Astrocyte (in vitro differentiated cells and primary cell): ENCODE data around the gene SPP1. TPM values are rescaled to one million over a fixed set of nuclear protein-coding genes. Genes with fewer than 3 reads are reported as not detected.

Source experiments
- DNase-seq: peaks from one replicate; pipeline ENCODE4 v3.0.0-alpha.2; 2010; ENCODE audit warnings: low read depth
- FAIRE-seq: peaks from 2 replicates; lab custom pipeline; 2011; peaks lifted over from hg19 to GRCh38; lab: Jason Lieb, UNC
- H2AFZ ChIP-seq: 2 replicates; pipeline ENCODE4 v1.6.0; 2012; ENCODE audit warnings: low read depth, low read length, inconsistent platforms
- H3K27ac ChIP-seq: 2 replicates; pipeline ENCODE4 v1.5.1; 2011; ENCODE audit warnings: low read depth, low read length, inconsistent platforms
- H3K27me3 ChIP-seq: 2 replicates; pipeline ENCODE4 v1.6.0; 2011; ENCODE audit warnings: low read length, inconsistent platforms; ENCODE audit not compliant: insufficient read depth
- H3K36me3 ChIP-seq: 2 replicates; pipeline ENCODE4 v1.5.1; 2011; ENCODE audit warnings: low read length, inconsistent platforms; ENCODE audit not compliant: insufficient read depth
- H3K4me1 ChIP-seq: 2 replicates; pipeline ENCODE4 v1.5.1; 2011; ENCODE audit warnings: low read length, inconsistent platforms; ENCODE audit not compliant: insufficient read depth
- H3K4me2 ChIP-seq: 2 replicates; pipeline ENCODE4 v1.6.0; 2012; ENCODE audit warnings: low read length, inconsistent platforms
- H3K4me3 ChIP-seq: 2 replicates; pipeline ENCODE4 v1.5.1; 2011; ENCODE audit warnings: low read depth, mild to moderate bottlenecking, low read length, inconsistent platforms; ENCODE audit not compliant: insufficient read depth
- H3K79me2 ChIP-seq: 2 replicates; pipeline ENCODE4 v1.6.0; 2012; ENCODE audit warnings: mild to moderate bottlenecking, low read length, inconsistent platforms; ENCODE audit not compliant: insufficient read depth
- H3K9ac ChIP-seq: 2 replicates; pipeline ENCODE4 v1.6.0; 2012; ENCODE audit warnings: mild to moderate bottlenecking, low read length, inconsistent platforms
- H3K9me3 ChIP-seq: 2 replicates; pipeline ENCODE4 v1.5.1; 2012; ENCODE audit warnings: low read depth, mild to moderate bottlenecking, low read length, inconsistent platforms; ENCODE audit not compliant: insufficient read depth
- H4K20me1 ChIP-seq: 2 replicates; pipeline ENCODE4 v1.6.0; 2012; ENCODE audit warnings: low read length, inconsistent platforms; ENCODE audit not compliant: insufficient read depth
- H3K27ac Mint-ChIP-seq: one replicate; pipeline ENCODE4 v1.8.0; 2021; ENCODE audit warnings: mild to moderate bottlenecking, mixed read lengths; ENCODE audit not compliant: unreplicated experiment
- H3K27me3 Mint-ChIP-seq: one replicate; pipeline ENCODE4 v1.8.0; 2021; ENCODE audit warnings: low read depth, mixed read lengths; ENCODE audit not compliant: unreplicated experiment
- H3K36me3 Mint-ChIP-seq: one replicate; pipeline ENCODE4 v1.8.0; 2021; ENCODE audit warnings: low read depth, mixed read lengths; ENCODE audit not compliant: unreplicated experiment
- H3K4me1 Mint-ChIP-seq: one replicate; pipeline ENCODE4 v1.8.0; 2021; ENCODE audit warnings: low read depth, mixed read lengths; ENCODE audit not compliant: unreplicated experiment
- H3K4me3 Mint-ChIP-seq: one replicate; pipeline ENCODE4 v1.8.0; 2021; ENCODE audit warnings: mild to moderate bottlenecking, moderate library complexity, mixed read lengths; ENCODE audit not compliant: unreplicated experiment
- H3K9me3 Mint-ChIP-seq: one replicate; pipeline ENCODE4 v1.8.0; 2021; ENCODE audit warnings: mild to moderate bottlenecking, mixed read lengths; ENCODE audit not compliant: unreplicated experiment
- CTCF ChIP-seq: IDR thresholded peaks from 2 replicates; pipeline ENCODE4 v1.5.1; 2011; ENCODE audit warnings: low read depth, mild to moderate bottlenecking, inconsistent platforms, low read length, moderate library complexity; ENCODE audit not compliant: insufficient read depth
- EZH2 ChIP-seq: IDR thresholded peaks from 2 replicates; pipeline ENCODE4 v1.6.1; 2012; ENCODE audit warnings: mild to moderate bottlenecking, low read length, inconsistent platforms; ENCODE audit not compliant: insufficient read depth
- total RNA-seq: library from RNA; stranded (reverse); gene quantifications from 2 replicates; pipeline ENCODE4 v1.2.1, GENCODE V29; 2021

Gene SPP1
- total RNA-seq, 1 donor from 2014 or later = 217 TPM

DNA sequence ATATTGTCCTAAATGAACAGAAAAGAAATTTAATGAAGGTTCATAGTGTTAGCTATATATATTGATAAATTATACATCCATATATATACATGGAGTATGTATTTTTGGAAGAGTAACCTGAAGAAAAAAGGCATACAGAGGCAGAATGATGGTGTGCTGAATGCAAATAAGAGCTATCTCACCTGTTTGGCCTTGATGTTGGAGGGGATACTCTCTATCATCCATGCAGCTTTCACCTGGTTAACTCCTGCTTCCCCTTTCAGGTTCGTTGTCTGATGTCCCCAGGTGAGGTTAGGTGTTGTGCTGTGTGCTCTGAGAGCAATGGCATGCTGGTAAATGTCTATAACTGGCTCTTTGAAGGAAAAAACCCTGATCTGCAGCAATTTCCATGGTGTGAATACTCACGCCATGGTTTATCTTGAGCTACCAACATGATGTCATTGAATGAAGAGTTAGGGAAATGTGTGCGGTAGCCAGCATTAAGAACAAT lies 31.8 kb upstream of the SPP1 start:
- Histone ChIP-seq H4K20me1 (no peaks in the 10 kb centered on the region), H3K27me3 (no peaks in the 10 kb centered on the region), H2AFZ (no peak overlapping the region), H3K79me2 (no peaks in the 10 kb centered on the region), H3K9ac (no peak overlapping the region), H3K4me2 (no peak overlapping the region), H3K4me3 (no peak overlapping the region), H3K4me1 (no peaks in the 10 kb centered on the region), H3K36me3 (no peaks in the 10 kb centered on the region), H3K27ac (no peak overlapping the region), H3K9me3 (no peaks in the 10 kb centered on the region)
- no peak for DNase-seq
- no peak for FAIRE-seq
- no peak overlapping the region for H3K4me3 Mint-ChIP-seq
- peaks cover 2% of the 10 kb centered on the region for H3K9me3 Mint-ChIP-seq
- no peaks in the 10 kb centered on the region for H3K36me3 Mint-ChIP-seq
- H3K4me1 Mint-ChIP-seq = no peaks in the 10 kb centered on the region
- no peaks in the 10 kb centered on the region for H3K27me3 Mint-ChIP-seq
- TF ChIP-seq CTCF (no peak), EZH2 (no peak)
- no peak overlapping the region for H3K27ac Mint-ChIP-seq

DNA sequence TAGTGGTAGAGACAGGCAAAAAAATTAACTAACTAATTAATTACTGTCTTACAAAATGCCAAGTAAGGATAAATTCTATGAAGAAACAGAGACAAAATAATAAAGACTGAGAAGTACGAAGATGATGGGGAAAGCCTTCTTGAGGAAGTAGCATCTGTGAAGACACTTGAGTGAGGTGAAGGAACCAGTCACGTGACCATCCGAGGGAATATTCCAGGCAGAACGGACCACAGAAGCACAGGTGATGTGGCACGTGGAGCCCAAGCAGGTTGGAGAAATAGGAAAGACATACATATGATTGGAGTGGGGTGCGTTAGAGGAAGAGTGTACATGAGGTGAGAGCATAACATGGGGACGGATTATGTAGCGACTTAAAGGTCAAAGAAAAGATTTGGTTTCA lies 30.5 kb upstream of the SPP1 start:
- no peak for FAIRE-seq

More for the DNA sequence above, 30.5 kb upstream of the SPP1 start:
- H3K4me3 ChIP-seq = no peak overlapping the region
- H3K27ac ChIP-seq = no peak overlapping the region
- H3K9ac ChIP-seq = no peak overlapping the region
- DNase-seq = no peak
- TF ChIP-seq EZH2 (no peak), CTCF (no peak)
- H3K27me3 ChIP-seq = no peaks in the 10 kb centered on the region
- H3K4me2 ChIP-seq = no peak overlapping the region
- H4K20me1 ChIP-seq = no peaks in the 10 kb centered on the region
- H2AFZ ChIP-seq = no peak overlapping the region
- no peaks in the 10 kb centered on the region for H3K36me3 ChIP-seq
- H3K9me3 ChIP-seq = no peaks in the 10 kb centered on the region
- H3K4me1 Mint-ChIP-seq = peaks cover 1% of the 10 kb centered on the region
- H3K36me3 Mint-ChIP-seq = no peaks in the 10 kb centered on the region
- H3K4me1 ChIP-seq = peaks cover under 1% of the 10 kb centered on the region
- H3K4me3 Mint-ChIP-seq = no peak overlapping the region
- H3K9me3 Mint-ChIP-seq = peaks cover 2% of the 10 kb centered on the region
- H3K79me2 ChIP-seq = no peaks in the 10 kb centered on the region
- no peaks in the 10 kb centered on the region for H3K27me3 Mint-ChIP-seq
- no peak overlapping the region for H3K27ac Mint-ChIP-seq
